HCT116 (cell line): ENCODE data around the gene CCDC57. TPM values are rescaled to one million over a fixed set of nuclear protein-coding genes. Genes with fewer than 3 reads are reported as not detected.

Source experiments
- ATAC-seq: fragments of 200-7000 bp; cut with Tn5 transposase; 2 replicates; pipeline ENCODE4 v1.9.1; 2020; ENCODE audit warnings: mild to moderate bottlenecking, moderate library complexity
- BruUV-seq: library from RNA; stranded (reverse); fragments of 400-500 nt; replicated peaks from 2 replicates; lab custom pipeline; 2021; lab: Mats Ljungman, UMichigan
- CTCF ChIA-PET: fragments of 300-600 bp; sonication (Branson Sonifier 250); formaldehyde crosslinking; loops from one replicate; lab custom pipeline; 2021; ENCODE audit warnings: antibody characterized with exemption; lab: Charles Lee
- POLR2A ChIA-PET: fragments of 300-600, 350-600 bp; sonication (Branson Sonifier 250); formaldehyde crosslinking; loops from one replicate; lab custom pipeline; 2021; ENCODE audit warnings: antibody characterized with exemption; lab: Charles Lee
- RAD21 ChIA-PET, 2 experiments: fragments of 300-600 bp; sonication (Branson Sonifier 250); formaldehyde crosslinking; loops; one replicate each; lab custom pipeline; 2023; ENCODE audit warnings: low total read pairs in 2 of 2; ENCODE audit not compliant: uncharacterized antibody in 2 of 2, unreplicated experiment in 2 of 2, low non-redundant PET in 1 of 2; lab: Charles Lee
- DNase-seq: peaks from one replicate; pipeline ENCODE4 v3.0.0-alpha.2; 2010; ENCODE audit warnings: low read depth, low spot score
- H2AFZ ChIP-seq: fragments of 200-600 bp; shearing (Covaris generic), sonication (generic); 2 replicates; pipeline ENCODE4 v1.6.1; 2017; ENCODE audit warnings: low read depth, mixed run types, mixed read lengths, antibody characterized with exemption, low read length; ENCODE audit not compliant: poor library complexity, severe bottlenecking
- H3K27ac ChIP-seq: 2 replicates; pipeline ENCODE4 v1.5.1; 2012; ENCODE audit warnings: low read depth, low read length
- H3K27me3 ChIP-seq: fragments of 200-600 bp; sonication (generic); 2 replicates; pipeline ENCODE4 v1.6.1; 2016; ENCODE audit warnings: mixed run types, low read length, mixed read lengths; ENCODE audit not compliant: insufficient read depth
- H3K36me3 ChIP-seq, 2 experiments: fragments of 200-500 bp in 1 of 2; fragments of 200-600 bp in 1 of 2; sonication (Bioruptor generic) in 1 of 2; sonication (generic) in 1 of 2; 2 replicates each; pipeline versions ENCODE4 v1.5.1 to v1.6.1; 2014 to 2016; ENCODE audit warnings: low read length in 2 of 2, inconsistent platforms in 1 of 2, mixed read lengths in 1 of 2, mixed run types in 1 of 2; ENCODE audit not compliant: insufficient read depth in 2 of 2, control insufficient read depth in 1 of 2
- H3K4me1 ChIP-seq, 2 experiments: fragments of 200-600 bp in 1 of 2; sonication (generic) in 1 of 2; 2 replicates each; pipeline versions ENCODE4 v1.5.1 to v1.6.1; 2012 to 2017; ENCODE audit warnings: low read length in 2 of 2, inconsistent platforms in 1 of 2, mild to moderate bottlenecking in 1 of 2, mixed read lengths in 1 of 2, mixed run types in 1 of 2, moderate library complexity in 1 of 2; ENCODE audit not compliant: insufficient read depth in 2 of 2, control insufficient read depth in 1 of 2
- H3K4me2 ChIP-seq: fragments of 200-600 bp; sonication (generic); 2 replicates; pipeline ENCODE4 v1.6.1; 2017; ENCODE audit warnings: mixed run types, low read length, mixed read lengths
- H3K4me3 ChIP-seq, 2 experiments: fragments of 200-600 bp in 1 of 2; sonication (generic) in 1 of 2; replicated peaks in 1 of 2; 2 replicates each; pipeline ENCODE4 v1.5.1; 2011 to 2016; ENCODE audit warnings: low read length in 2 of 2, control low read depth in 1 of 2, low read depth in 1 of 2, mild to moderate bottlenecking in 1 of 2, mixed read lengths in 1 of 2, mixed run types in 1 of 2
- H3K79me2 ChIP-seq: fragments of 200-600 bp; sonication (generic); 2 replicates; pipeline ENCODE4 v1.6.1; 2017; ENCODE audit warnings: mild to moderate bottlenecking, mixed run types, low read length, moderate library complexity, mixed read lengths; ENCODE audit not compliant: insufficient read depth
- H3K9ac ChIP-seq: fragments of 200-600 bp; sonication (generic); 2 replicates; pipeline ENCODE4 v1.6.1; 2016; ENCODE audit warnings: low read length, mixed read lengths
- H3K9me2 ChIP-seq: fragments of 200-600 bp; sonication (generic), shearing (Covaris generic); 2 replicates; pipeline ENCODE4 v1.6.1; 2017; ENCODE audit warnings: mixed run types, mild to moderate bottlenecking, moderate library complexity; ENCODE audit not compliant: insufficient read depth
- H3K9me3 ChIP-seq, 2 experiments: fragments of 200-500 bp in 1 of 2; fragments of 200-600 bp in 1 of 2; sonication (Bioruptor generic) in 1 of 2; sonication (generic) in 1 of 2; 2 replicates each; pipeline ENCODE4 v1.6.1; 2014 to 2017; ENCODE audit warnings: low read length in 2 of 2, mixed read lengths in 2 of 2, inconsistent platforms in 1 of 2, low read depth in 1 of 2, mild to moderate bottlenecking in 1 of 2, mixed run types in 1 of 2, moderate library complexity in 1 of 2; ENCODE audit not compliant: control insufficient read depth in 1 of 2, insufficient read depth in 1 of 2
- H4K20me1 ChIP-seq: fragments of 200-600 bp; sonication (generic), shearing (Covaris generic); 2 replicates; pipeline ENCODE4 v1.6.1; 2017; ENCODE audit warnings: mixed run types, mild to moderate bottlenecking, moderate library complexity; ENCODE audit not compliant: insufficient read depth
- CEBPB ChIP-seq: IDR thresholded peaks from 2 replicates; pipeline ENCODE4 v1.6.1; 2012; ENCODE audit warnings: low read depth
- EZH2phosphoT487 ChIP-seq: fragments of 200-600 bp; IDR thresholded peaks from 2 replicates; pipeline ENCODE4 v1.6.1; 2018; ENCODE audit warnings: antibody characterized with exemption, borderline replicate concordance
- FOSL1 ChIP-seq: IDR thresholded peaks from 2 replicates; pipeline ENCODE4 v1.6.1; 2012; ENCODE audit warnings: low read depth
- JUND ChIP-seq: IDR thresholded peaks from 2 replicates; pipeline ENCODE4 v1.6.1; 2012
- SP1 ChIP-seq: IDR thresholded peaks from 2 replicates; pipeline ENCODE4 v1.6.1; 2012; ENCODE audit warnings: low read depth
- YY1 ChIP-seq: IDR thresholded peaks from 2 replicates; pipeline ENCODE4 v1.6.1; 2011; ENCODE audit warnings: low read length, low read depth, moderate library complexity, mild to moderate bottlenecking; ENCODE audit not compliant: insufficient replicate concordance; ENCODE audit errors: extremely low read depth
- intact Hi-C: fragments of 100-400 bp; cut with micrococcal nuclease; formaldehyde crosslinking; loops from 2 replicates; pipeline ENCODE4 v1.10.0; 2022
- total RNA-seq: library from RNA; stranded (reverse); gene quantifications from one replicate; pipeline ENCODE4 v1.2.1, GENCODE V29; 2021; ENCODE audit not compliant: unreplicated experiment
- TF ChIP-seq, protein P1 (sequence below): IDR thresholded peaks from 2 replicates; pipeline ENCODE4 v1.6.1; 2012; ENCODE audit warnings: low read depth
- TF ChIP-seq, protein P2 (sequence below), 3 experiments: fragments of 200-600 bp in 1 of 3; sonication (generic) in 1 of 3; IDR thresholded peaks in 2 of 3; conservative IDR thresholded peaks in 1 of 3; 2 replicates each; pipeline ENCODE4 v1.5.1; 2012 to 2017; ENCODE audit warnings: low read depth in 2 of 3, low read length in 2 of 3, antibody characterized with exemption in 1 of 3, borderline replicate concordance in 1 of 3, control low read depth in 1 of 3, mild to moderate bottlenecking in 1 of 3, mixed read lengths in 1 of 3, mixed run types in 1 of 3, moderate library complexity in 1 of 3; ENCODE audit not compliant: insufficient read depth in 1 of 3
- TF ChIP-seq, protein P3 (sequence below): IDR thresholded peaks from 2 replicates; pipeline ENCODE4 v1.6.1; 2012

CCDC57 gene
- total RNA-seq, 1 experiment from 2014 or later = 143 TPM

DNA sequence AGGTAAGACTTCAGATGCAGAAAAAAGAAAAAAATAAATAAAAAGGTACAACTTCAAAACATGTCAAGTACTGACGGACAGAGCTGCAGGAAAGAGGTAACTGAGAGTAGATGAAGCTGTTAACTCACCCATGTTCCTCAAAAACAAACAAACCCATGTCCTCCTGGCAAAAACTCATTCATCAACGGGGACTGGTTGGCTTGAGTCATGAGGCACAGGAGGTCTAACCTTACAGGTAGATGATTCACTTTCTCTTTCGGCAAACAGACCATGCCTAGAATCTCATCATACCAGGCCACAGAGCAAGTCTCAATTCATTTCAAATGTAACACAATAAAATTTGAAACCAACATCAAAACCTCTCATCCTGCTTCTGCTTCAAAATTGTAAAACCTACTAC, 102.3 kb downstream of the CCDC57 start:
- no TSS peak for BruUV-seq
- H3K4me2 ChIP-seq = peak overlapping the region; percentile 1; the same call in 1 of the 2 replicates

More for the DNA sequence above, 102.3 kb downstream of the CCDC57 start:
- no peak overlapping the region for H2AFZ ChIP-seq
- H3K9me2 ChIP-seq = no peaks in the 10 kb centered on the region
- H3K79me2 ChIP-seq = peaks cover 6% of the 10 kb centered on the region; the same call in 1 of the 2 replicates
- ChIA-PET POLR2A (no interaction called here), RAD21 (no interaction called here), CTCF (no interaction called here)
- DNase-seq (no peak), ATAC-seq (no peak)
- H3K4me1 ChIP-seq = peaks cover 20 to 31% of the 10 kb centered on the region in 2 experiments
- no peaks in the 10 kb centered on the region for H4K20me1 ChIP-seq
- H3K9ac ChIP-seq = no peak overlapping the region
- peaks cover 2 to 5% of the 10 kb centered on the region in 2 experiments; a peak in 2 of 4 replicates for H3K36me3 ChIP-seq
- no peaks in the 10 kb centered on the region for H3K27me3 ChIP-seq
- no peaks in the 10 kb centered on the region for H3K9me3 ChIP-seq
- intact Hi-C loops = no loop called here
- H3K4me3 ChIP-seq = no peak overlapping the region
- H3K27ac ChIP-seq = no peak overlapping the region
- TF ChIP-seq, protein P1, sequence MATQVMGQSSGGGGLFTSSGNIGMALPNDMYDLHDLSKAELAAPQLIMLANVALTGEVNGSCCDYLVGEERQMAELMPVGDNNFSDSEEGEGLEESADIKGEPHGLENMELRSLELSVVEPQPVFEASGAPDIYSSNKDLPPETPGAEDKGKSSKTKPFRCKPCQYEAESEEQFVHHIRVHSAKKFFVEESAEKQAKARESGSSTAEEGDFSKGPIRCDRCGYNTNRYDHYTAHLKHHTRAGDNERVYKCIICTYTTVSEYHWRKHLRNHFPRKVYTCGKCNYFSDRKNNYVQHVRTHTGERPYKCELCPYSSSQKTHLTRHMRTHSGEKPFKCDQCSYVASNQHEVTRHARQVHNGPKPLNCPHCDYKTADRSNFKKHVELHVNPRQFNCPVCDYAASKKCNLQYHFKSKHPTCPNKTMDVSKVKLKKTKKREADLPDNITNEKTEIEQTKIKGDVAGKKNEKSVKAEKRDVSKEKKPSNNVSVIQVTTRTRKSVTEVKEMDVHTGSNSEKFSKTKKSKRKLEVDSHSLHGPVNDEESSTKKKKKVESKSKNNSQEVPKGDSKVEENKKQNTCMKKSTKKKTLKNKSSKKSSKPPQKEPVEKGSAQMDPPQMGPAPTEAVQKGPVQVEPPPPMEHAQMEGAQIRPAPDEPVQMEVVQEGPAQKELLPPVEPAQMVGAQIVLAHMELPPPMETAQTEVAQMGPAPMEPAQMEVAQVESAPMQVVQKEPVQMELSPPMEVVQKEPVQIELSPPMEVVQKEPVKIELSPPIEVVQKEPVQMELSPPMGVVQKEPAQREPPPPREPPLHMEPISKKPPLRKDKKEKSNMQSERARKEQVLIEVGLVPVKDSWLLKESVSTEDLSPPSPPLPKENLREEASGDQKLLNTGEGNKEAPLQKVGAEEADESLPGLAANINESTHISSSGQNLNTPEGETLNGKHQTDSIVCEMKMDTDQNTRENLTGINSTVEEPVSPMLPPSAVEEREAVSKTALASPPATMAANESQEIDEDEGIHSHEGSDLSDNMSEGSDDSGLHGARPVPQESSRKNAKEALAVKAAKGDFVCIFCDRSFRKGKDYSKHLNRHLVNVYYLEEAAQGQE = no peak
- TF ChIP-seq FOSL1 (no peak), YY1 (no peak), EZH2phosphoT487 (no peak), CEBPB (no peak), SP1 (no peak), JUND (no peak)
- TF ChIP-seq, protein P2, sequence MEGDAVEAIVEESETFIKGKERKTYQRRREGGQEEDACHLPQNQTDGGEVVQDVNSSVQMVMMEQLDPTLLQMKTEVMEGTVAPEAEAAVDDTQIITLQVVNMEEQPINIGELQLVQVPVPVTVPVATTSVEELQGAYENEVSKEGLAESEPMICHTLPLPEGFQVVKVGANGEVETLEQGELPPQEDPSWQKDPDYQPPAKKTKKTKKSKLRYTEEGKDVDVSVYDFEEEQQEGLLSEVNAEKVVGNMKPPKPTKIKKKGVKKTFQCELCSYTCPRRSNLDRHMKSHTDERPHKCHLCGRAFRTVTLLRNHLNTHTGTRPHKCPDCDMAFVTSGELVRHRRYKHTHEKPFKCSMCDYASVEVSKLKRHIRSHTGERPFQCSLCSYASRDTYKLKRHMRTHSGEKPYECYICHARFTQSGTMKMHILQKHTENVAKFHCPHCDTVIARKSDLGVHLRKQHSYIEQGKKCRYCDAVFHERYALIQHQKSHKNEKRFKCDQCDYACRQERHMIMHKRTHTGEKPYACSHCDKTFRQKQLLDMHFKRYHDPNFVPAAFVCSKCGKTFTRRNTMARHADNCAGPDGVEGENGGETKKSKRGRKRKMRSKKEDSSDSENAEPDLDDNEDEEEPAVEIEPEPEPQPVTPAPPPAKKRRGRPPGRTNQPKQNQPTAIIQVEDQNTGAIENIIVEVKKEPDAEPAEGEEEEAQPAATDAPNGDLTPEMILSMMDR (IDR thresholded peaks at IDR 0.05 in 2 of 3, conservative IDR thresholded peaks at IDR 0.05 in 1 of 3; ENCODE audit: borderline replicate concordance in 1 of 3, insufficient read depth in 1 of 3, low read depth in 2 of 3, low read length in 2 of 3) = no peak
- TF ChIP-seq, protein P3, sequence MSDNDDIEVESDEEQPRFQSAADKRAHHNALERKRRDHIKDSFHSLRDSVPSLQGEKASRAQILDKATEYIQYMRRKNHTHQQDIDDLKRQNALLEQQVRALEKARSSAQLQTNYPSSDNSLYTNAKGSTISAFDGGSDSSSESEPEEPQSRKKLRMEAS = no peak
- TF ChIP-seq, all 23 proteins: peak for 0
